PFSK-1 (cell line): Measurements from ENCODE around the gene SPINT3.

Source experiments
- FOXP2 ChIP-seq: optimal IDR thresholded peaks from 2 replicates; pipeline ENCODE3; 2011; ENCODE audit warnings: borderline replicate concordance, control low read depth, inconsistent platforms; ENCODE audit not compliant: insufficient read depth; ENCODE audit errors: extremely low read length, extremely low read depth
- REST ChIP-seq, 2 experiments: IDR thresholded peaks; 2 replicates each; pipeline versions ENCODE4 v1.6.1 to v1.8.0; 2011 to 2012; ENCODE audit warnings: low read depth in 2 of 2, low read length in 2 of 2, control low read depth in 1 of 2, inconsistent platforms in 1 of 2, mild to moderate bottlenecking in 1 of 2, moderate library complexity in 1 of 2; ENCODE audit not compliant: insufficient read depth in 1 of 2
- SIN3A ChIP-seq: IDR thresholded peaks from 2 replicates; pipeline ENCODE4 v1.6.1; 2012; ENCODE audit warnings: mild to moderate bottlenecking, low read length, moderate library complexity, borderline replicate concordance; ENCODE audit not compliant: insufficient read depth

- no peak for TF ChIP-seq REST (IDR thresholded peaks at IDR 0.05; ENCODE audit: insufficient read depth in 1 of 2, low read depth in 2 of 2, low read length in 2 of 2)
- no peak for TF ChIP-seq FOXP2
- TF ChIP-seq SIN3A, result no peak
Observed at GRCh38 chr20:45545754-45546453, 30.5 kb upstream of the SPINT3 start.
